ENCODE results near the gene MIER2.

The MIER2 gene

GRCh38 chr19:296476-297225 is 47.9 kb downstream of the MIER2 start:
- ChIA-PET CTCF (interaction anchor here (0.5 kb wide), 1 partner anchor 337 kb away, joined by 5 read pairs; no protein-coding TSS in a partner anchor), POLR2A (ENCODE audit: low non-redundant PET) (no interaction called here)
- TF ChIP-seq CTCF (conservative IDR thresholded peaks at IDR 0.05; ENCODE audit: low read depth) = no peak
- DNase-seq (ENCODE audit: low spot score) = no peak
- no peak overlapping the region for H3K27ac ChIP-seq

DNA sequence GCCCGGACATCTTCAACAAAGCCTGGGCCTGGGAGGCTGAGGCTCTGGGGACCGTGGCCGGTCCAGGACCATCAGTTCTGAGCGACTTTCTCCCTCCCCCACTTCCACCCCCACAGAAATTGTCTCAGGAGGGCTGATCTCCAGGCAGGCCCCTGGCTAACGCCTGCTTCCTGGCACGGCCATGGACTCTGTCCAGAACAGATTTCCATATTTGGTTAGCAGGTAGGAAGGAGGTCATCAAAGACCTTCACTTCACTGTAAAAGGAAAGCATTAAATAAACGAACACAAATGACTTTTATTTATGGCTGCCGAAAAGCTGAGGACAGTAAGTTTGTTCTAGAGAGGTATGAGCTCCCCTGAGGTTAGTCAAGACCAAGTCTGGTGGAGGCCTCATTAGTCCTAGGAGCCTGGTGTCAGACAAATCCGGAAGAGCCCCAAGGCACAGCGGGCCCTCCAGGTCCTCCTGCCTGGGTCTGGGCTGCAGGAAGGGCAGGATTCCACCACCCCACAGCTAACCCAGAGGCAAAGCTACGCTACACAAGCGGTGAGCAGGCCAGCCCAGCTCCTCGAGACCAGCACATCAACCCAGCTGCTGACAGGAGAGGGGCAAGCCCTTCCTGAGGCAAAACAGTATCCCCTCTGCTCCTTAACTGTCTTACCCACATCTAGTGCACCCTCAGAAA is 48.8 kb downstream of the MIER2 start:
- CTCF ChIA-PET = interaction anchor here (0.5 to 0.7 kb wide), 3 partner anchors 210 to 338 kb away, joined by 3 to 5 read pairs (median 4); no protein-coding TSS in a partner anchor
- H3K27ac ChIP-seq = no peak overlapping the region
- no peak for DNase-seq (ENCODE audit: low spot score)
- POLR2A ChIA-PET (ENCODE audit: low non-redundant PET) = no interaction called here
- no peak for TF ChIP-seq CTCF (conservative IDR thresholded peaks at IDR 0.05; ENCODE audit: low read depth)

DNA sequence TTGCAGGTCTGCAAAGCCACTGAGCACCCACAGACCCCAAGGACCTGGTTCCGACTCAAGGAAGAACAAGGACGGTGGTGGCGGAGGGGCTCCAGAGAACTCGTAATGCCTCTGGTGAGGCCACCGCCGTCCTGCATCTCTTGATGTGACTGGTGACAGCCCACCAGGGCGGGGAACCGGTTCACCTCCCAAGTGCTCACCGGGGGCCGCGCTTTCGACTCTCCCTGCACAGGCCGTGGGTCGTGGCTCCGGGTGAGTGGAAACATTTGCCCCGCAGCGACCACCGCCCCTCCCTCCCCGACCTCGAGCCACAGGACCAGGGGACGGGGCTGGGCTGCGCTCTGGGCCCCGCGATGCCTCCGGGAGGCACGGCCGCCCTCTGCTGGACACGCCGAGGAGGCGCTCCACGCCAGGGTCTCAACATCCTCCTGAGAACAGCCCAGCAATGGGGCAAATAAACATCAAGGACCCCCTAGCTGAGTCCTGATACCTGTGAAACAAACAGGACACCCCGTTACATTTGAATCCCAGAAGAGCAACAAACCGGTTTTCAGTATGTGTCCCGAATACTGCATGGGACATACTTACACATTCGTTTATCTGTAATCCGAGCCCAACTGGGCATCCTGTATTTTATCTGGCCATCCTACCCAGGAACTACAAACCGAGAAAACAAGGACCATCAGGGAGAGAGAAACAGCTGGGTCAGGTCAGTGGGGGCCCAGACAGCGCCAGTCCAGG is 49.5 kb downstream of the MIER2 start:
- ChIA-PET CTCF (interaction anchor here (0.6 to 0.7 kb wide), 3 partner anchors 34 to 279 kb away, joined by 3 to 4 read pairs (median 3); no protein-coding TSS in a partner anchor), POLR2A (ENCODE audit: low non-redundant PET) (no interaction called here)
- H3K27ac ChIP-seq = no peak overlapping the region
- TF ChIP-seq CTCF (conservative IDR thresholded peaks at IDR 0.05; ENCODE audit: low read depth) = peak; percentile 86
- DNase-seq (ENCODE audit: low spot score) = peak; percentile 35

DNA sequence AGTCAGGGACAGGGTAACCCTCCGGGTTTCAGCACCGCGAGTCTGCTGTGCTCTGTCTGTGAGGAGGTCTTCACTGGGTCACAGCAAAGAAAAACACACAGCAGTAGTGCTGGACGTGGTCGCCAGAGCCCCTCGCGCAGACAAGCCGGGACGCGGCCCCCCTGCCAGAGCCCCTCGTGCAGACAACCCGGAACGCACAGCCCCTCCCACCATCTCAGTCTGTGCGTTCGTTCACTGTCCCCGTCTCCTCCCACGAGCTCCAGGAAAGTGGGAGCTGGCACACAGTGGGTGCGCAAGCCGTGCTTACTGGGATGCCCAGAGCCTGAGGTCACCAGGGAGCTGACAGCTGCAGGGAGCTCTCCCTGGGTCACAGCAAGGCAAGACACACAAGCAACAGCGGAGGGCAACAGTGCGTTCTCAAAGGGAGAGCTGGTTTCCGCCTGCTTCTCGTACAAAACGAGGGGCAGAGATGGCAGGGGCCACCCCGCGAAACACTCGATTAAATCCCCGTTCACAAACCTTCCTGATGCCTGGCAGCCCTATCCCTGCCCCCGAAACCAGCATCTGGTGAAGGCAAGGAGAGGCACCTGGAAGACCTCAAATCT is 50.2 kb downstream of the MIER2 start:
- ChIA-PET CTCF (interaction anchor here (0.6 to 1.2 kb wide), 4 partner anchors 16 to 878 kb away, joined by 3 read pairs; no protein-coding TSS in a partner anchor), POLR2A (ENCODE audit: low non-redundant PET) (no interaction called here)
- no peak for DNase-seq (ENCODE audit: low spot score)
- H3K27ac ChIP-seq = no peak overlapping the region
- TF ChIP-seq CTCF (conservative IDR thresholded peaks at IDR 0.05; ENCODE audit: low read depth) = no peak

DNA sequence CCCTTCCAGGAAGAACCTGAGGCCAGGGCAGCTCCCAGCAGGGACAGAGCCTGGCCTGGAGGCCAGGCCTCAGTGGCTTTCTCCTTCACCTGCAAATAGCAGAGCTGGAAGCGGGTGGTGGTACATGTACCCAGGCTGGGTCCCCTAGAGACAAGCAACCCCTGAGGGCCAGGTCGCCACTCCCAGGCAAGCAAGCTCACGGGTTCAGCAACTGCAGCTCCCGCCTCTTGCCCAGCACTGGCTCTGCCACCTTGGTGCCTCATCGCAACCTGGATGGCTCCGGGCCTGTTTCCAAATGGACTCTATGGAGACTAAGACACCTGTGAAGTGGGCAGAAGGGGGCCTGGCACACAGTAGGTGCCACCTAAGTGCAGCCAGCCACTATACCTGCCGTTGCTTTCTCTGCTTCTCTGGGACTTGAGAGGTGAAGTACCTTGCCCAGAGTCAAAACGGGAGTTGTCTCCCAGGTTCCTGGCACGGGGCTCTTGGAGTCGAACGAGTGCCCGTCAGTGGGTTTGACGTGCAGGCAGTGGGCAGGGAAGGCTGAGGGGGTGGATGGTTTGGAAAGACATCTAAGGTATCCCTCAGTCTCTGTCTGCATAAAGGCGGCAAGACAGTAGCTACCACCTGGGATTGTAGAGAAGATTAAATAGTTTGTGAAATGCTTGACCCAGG is 51.0 kb downstream of the MIER2 start:
- ChIA-PET CTCF (interaction anchor here (1.2 kb wide), 1 partner anchor 169 kb away, joined by 3 read pairs; no protein-coding TSS in a partner anchor), POLR2A (ENCODE audit: low non-redundant PET) (interaction anchor here (0.6 kb wide), 1 partner anchor 23 kb away, joined by 3 read pairs; no protein-coding TSS in a partner anchor)
- H3K27ac ChIP-seq = peak overlapping the region; percentile 21; the same call in 1 of the 2 replicates
- no peak for TF ChIP-seq CTCF (conservative IDR thresholded peaks at IDR 0.05; ENCODE audit: low read depth)
- DNase-seq (ENCODE audit: low spot score) = no peak

All from RWPE1 (cell line).